GM12878 (cell line): ENCODE measurements around the gene KRT6B. TPM values are rescaled to one million over a fixed set of nuclear protein-coding genes. Genes with fewer than 3 reads are reported as not detected.
"Not testable (repeated sequence)": the region's sequence is repeated elsewhere in the genome, so short reads cannot be mapped to it uniquely, and the experiment has no call there.

Experiments used
- ATAC-seq: fragments of 200-7000 bp; cut with Tn5 transposase; 3 replicates; pipeline ENCODE4 v1.9.1; 2020; ENCODE audit warnings: mild to moderate bottlenecking, moderate library complexity
- BruUV-seq: library from RNA; stranded (reverse); fragments of 400-500 nt; replicated peaks from 2 replicates; lab custom pipeline; 2021; lab: Mats Ljungman, UMichigan
- CTCF ChIA-PET: fragments of 300-600 bp; sonication (Branson Sonifier 250); formaldehyde crosslinking; extraction: SDS; loops from one replicate; lab custom pipeline; 2021; ENCODE audit warnings: inconsistent platforms; lab: Yijun Ruan, JAX
- POLR2A ChIA-PET: fragments of 350-600 bp; formaldehyde crosslinking; extraction: SDS; loops from one replicate; lab custom pipeline; 2021; ENCODE audit warnings: inconsistent platforms; lab: Charles Lee
- RAD21 ChIA-PET: fragments of 300-600 bp; sonication (Branson Sonifier 250); formaldehyde crosslinking; loops from one replicate; lab custom pipeline; 2023; ENCODE audit warnings: antibody characterized with exemption; ENCODE audit not compliant: unreplicated experiment; lab: Charles Lee
- SMC1A ChIA-PET: fragments of 300-600 bp; sonication (Branson Sonifier 250); formaldehyde crosslinking; loops from one replicate; lab custom pipeline; 2023; ENCODE audit not compliant: unreplicated experiment, uncharacterized antibody; lab: Charles Lee
- DNase-seq: peaks from one replicate; pipeline ENCODE4 v3.0.0-alpha.2; 2011; ENCODE audit warnings: low read depth, low spot score
- FAIRE-seq: peaks from 3 replicates; lab custom pipeline; 2011; peaks lifted over from hg19 to GRCh38; lab: Jason Lieb, UNC
- H2AFZ ChIP-seq: 2 replicates; pipeline ENCODE4 v1.6.0; 2011; ENCODE audit warnings: low read depth, low read length, control low read depth; ENCODE audit not compliant: control insufficient read depth
- H3K27ac ChIP-seq: 2 replicates; pipeline ENCODE4 v1.5.1; 2011; ENCODE audit warnings: control low read depth; ENCODE audit not compliant: control insufficient read depth, insufficient read depth
- H3K27me3 ChIP-seq, 2 experiments: replicated peaks in 1 of 2; 2 replicates each; pipeline versions ENCODE4 v1.6.0 to v1.6.1; 2011; ENCODE audit warnings: low read length in 1 of 2; ENCODE audit not compliant: control insufficient read depth in 2 of 2, insufficient read depth in 2 of 2
- H3K36me3 ChIP-seq, 2 experiments: 2 replicates each; pipeline ENCODE4 v1.5.1; 2011; ENCODE audit warnings: low read length in 1 of 2; ENCODE audit not compliant: control insufficient read depth in 2 of 2, insufficient read depth in 2 of 2
- H3K4me1 ChIP-seq: 2 replicates; pipeline ENCODE4 v1.6.1; 2011; ENCODE audit warnings: mild to moderate bottlenecking, low read length, moderate library complexity, mixed read lengths; ENCODE audit not compliant: control insufficient read depth, insufficient read depth
- H3K4me2 ChIP-seq: 2 replicates; pipeline ENCODE4 v1.6.0; 2011; ENCODE audit warnings: control low read depth; ENCODE audit not compliant: control insufficient read depth, insufficient read depth
- H3K4me3 ChIP-seq: fragments of 200-600 bp; sonication (generic); 2 replicates; pipeline ENCODE4 v1.5.1; 2016
- H3K79me2 ChIP-seq: 2 replicates; pipeline ENCODE4 v1.6.0; 2011; ENCODE audit warnings: low read length; ENCODE audit not compliant: control insufficient read depth, insufficient read depth
- H3K9ac ChIP-seq: 2 replicates; pipeline ENCODE4 v1.8.0; 2011; ENCODE audit warnings: low read length, control low read depth, mixed read lengths; ENCODE audit not compliant: control insufficient read depth, insufficient read depth
- H3K9me3 ChIP-seq: replicated peaks from 3 replicates; pipeline ENCODE4 v1.5.1; 2011; ENCODE audit warnings: mild to moderate bottlenecking, low read length; ENCODE audit not compliant: control insufficient read depth, insufficient read depth
- H4K20me1 ChIP-seq: 2 replicates; pipeline ENCODE4 v1.6.0; 2011; ENCODE audit not compliant: control insufficient read depth, insufficient read depth
- ATF7 ChIP-seq: fragments of 450-650 bp; IDR thresholded peaks from 2 replicates; pipeline ENCODE4 v1.6.1; 2016; ENCODE audit warnings: low read depth, mild to moderate bottlenecking
- EP300 ChIP-seq, 2 experiments: fragments of 150-350 bp in 1 of 2; IDR thresholded peaks; 2 replicates each; pipeline ENCODE4 v1.6.1; 2011 to 2012; ENCODE audit warnings: low read depth in 2 of 2, low read length in 2 of 2, borderline replicate concordance in 1 of 2, improper control_type of control experiment in 1 of 2, inconsistent platforms in 1 of 2; ENCODE audit not compliant: control insufficient read depth in 1 of 2
- MEF2B ChIP-seq: fragments of 450-650 bp; IDR thresholded peaks from 2 replicates; pipeline ENCODE4 v1.6.1; 2018; ENCODE audit warnings: mild to moderate bottlenecking, moderate library complexity; ENCODE audit not compliant: partially characterized antibody, poor library complexity, severe bottlenecking
- NBN ChIP-seq: fragments of 450-650 bp; IDR thresholded peaks from 2 replicates; pipeline ENCODE4 v1.6.1; 2016
- RFX5 ChIP-seq: IDR thresholded peaks from 2 replicates; pipeline ENCODE4 v1.6.1; 2011; ENCODE audit warnings: low read depth, low read length, improper control_type of control experiment
- SMAD5 ChIP-seq: IDR thresholded peaks from 2 replicates; pipeline ENCODE4 v1.6.1; 2016; ENCODE audit warnings: antibody characterized with exemption, low read depth
- TBL1XR1 ChIP-seq: IDR thresholded peaks from 2 replicates; pipeline ENCODE4 v1.6.1; 2012; ENCODE audit warnings: low read depth, low read length, improper control_type of control experiment
- WRNIP1 ChIP-seq: IDR thresholded peaks from 2 replicates; pipeline ENCODE4 v1.6.1; 2011; ENCODE audit warnings: low read depth, low read length, improper control_type of control experiment, borderline replicate concordance
- ZNF622 ChIP-seq: fragments of 450-650 bp; IDR thresholded peaks from 2 replicates; pipeline ENCODE4 v1.6.1; 2017; ENCODE audit warnings: mild to moderate bottlenecking, inconsistent platforms
- WGBS: methylation state at CpG from one replicate; pipeline ENCODE4 v1.1.6; 2016; ENCODE audit warnings: low lambda C conversion rate; ENCODE audit not compliant: insufficient replicate concordance, insufficient coverage; ENCODE audit errors: missing lambda C conversion rate; 5-methylcytosine and 5-hydroxymethylcytosine counted together
- in situ Hi-C: fragments of 300-500 bp; cut with MboI; formaldehyde crosslinking; loops from 9 replicates; pipeline ENCODE4 v1.14.3; 2018; ENCODE audit warnings: mixed read lengths
- intact Hi-C: fragments of 100-400 bp; cut with micrococcal nuclease; formaldehyde crosslinking; loops from one replicate; pipeline ENCODE4 v1.14.2; 2022; ENCODE audit not compliant: unreplicated experiment
- polyA plus RNA-seq, 11 experiments: library from polyadenylated mRNA; depleted of rRNA in 4 of 11; unstranded in 6 of 11; stranded (reverse) in 5 of 11; fragments of >200 nt; fragmentation: Nextera tagmentation in 4 of 11; fragmentation: Illumina TruSeq in 1 of 11; extraction: Ambion mirVana in 4 of 11; extraction: Trizol in 1 of 11; gene quantifications; 1 replicate in 1 of 11; 2 replicates in 10 of 11; pipeline versions ENCODE4 v1.2.1 to v1.2.3, GENCODE V29; 2011 to 2016; ENCODE audit warnings: inconsistent platforms in 2 of 11, missing spikeins in 2 of 11, low read depth in 1 of 11
- total RNA-seq, 4 experiments: library from RNA; depleted of rRNA in 3 of 4; stranded (reverse); fragments of >200 nt in 3 of 4; fragmentation: Illumina TruSeq in 1 of 4; extraction: Trizol in 1 of 4; gene quantifications; 2 replicates each; pipeline versions ENCODE4 v1.2.1 to v1.2.3, GENCODE V29; 2013 to 2021
- TF ChIP-seq, protein P1 (sequence below): fragments of 150-350 bp; IDR thresholded peaks from 2 replicates; pipeline ENCODE4 v1.6.1; 2014; ENCODE audit warnings: mild to moderate bottlenecking, low read depth, low read length
- TF ChIP-seq, protein P2 (sequence below): fragments of 450-650 bp; IDR thresholded peaks from 2 replicates; pipeline ENCODE4 v1.6.1; 2017; ENCODE audit warnings: antibody characterized with exemption, mild to moderate bottlenecking, moderate library complexity

Gene KRT6B
- total and polyA plus RNA-seq, 10 of the 15 experiments (the other 5 are each of a cell fraction or from before 2014, with no cell fraction given): 0.07 TPM; not detected in 9

DNA sequence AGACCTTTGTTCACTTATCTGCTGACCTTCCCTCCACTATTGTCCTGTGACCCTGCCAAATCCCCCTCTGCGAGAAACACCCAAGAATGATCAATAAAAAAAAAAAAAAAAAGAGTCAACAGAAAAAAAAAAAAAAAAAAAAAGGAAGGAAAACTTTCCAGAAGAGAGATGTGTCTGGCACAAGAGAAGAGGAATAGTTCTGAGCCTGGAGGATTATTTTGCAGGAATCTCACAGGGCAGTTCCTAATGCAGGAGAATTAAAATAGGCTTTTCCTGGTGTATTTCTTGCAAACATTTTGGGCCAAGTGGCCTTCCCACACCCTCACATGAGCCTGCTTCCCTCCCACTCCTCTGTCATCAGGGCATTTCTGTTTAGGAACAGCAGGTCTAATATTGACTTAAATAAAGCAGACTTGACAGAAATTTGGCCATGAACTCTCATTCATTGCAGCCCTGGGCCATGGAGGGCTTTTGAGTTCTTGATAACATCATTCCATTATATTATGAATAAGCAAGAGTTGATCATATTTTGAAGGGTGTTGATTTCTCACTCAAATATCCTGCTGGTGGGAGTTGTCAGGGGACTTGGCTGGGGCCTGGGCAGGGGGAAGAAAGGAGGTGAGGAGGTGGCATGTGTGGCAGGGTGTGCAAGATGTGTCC is 41.2 kb downstream of the KRT6B start:
- in situ Hi-C loops, H3K9me3 ChIP-seq, DNase-seq, H2AFZ ChIP-seq, H3K27ac ChIP-seq, POLR2A ChIA-PET, BruUV-seq, CTCF ChIA-PET, ATAC-seq, H3K4me3 ChIP-seq, H3K4me1 ChIP-seq, RAD21 ChIA-PET, H3K79me2 ChIP-seq, H3K4me2 ChIP-seq, H3K27me3 ChIP-seq, intact Hi-C loops, H3K9ac ChIP-seq, H4K20me1 ChIP-seq, H3K36me3 ChIP-seq, SMC1A ChIA-PET: not testable (repeated sequence)
- WGBS: no CpG with 5 or more reads among the region's 1 CpG
- FAIRE-seq: peak; percentile 44

DNA sequence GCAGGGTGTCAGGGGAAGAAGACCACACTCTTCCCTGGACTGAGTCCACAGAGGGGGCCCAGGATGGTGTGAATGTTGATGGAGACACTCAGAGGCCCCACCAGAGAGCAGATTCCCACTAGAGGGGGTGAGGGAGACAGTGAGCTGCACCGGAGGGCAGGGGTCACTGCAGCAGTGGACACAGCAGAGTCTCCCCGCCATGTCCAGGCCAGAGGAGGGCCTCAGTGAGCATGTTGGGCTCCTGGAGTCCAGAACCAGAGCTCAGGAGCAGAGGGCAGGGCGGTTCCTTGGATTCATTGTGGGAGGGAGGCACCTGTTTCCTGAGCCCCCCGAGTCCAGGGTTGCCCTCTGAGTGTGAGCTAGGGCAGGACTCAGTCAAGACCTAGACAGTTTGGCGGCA is 44.0 kb downstream of the KRT6B start:
- WGBS: 4% methylated on average over 5 of the region's 5 CpGs
- no TSS peak for BruUV-seq
- intact Hi-C loops (no loop called here), in situ Hi-C loops (no loop called here)
- no peaks in the 10 kb centered on the region for H3K36me3 ChIP-seq
- H3K27me3 ChIP-seq: no peaks in the 10 kb centered on the region; a peak in 2 of 4 replicates
- DNase-seq (no peak), ATAC-seq (no peak), FAIRE-seq (no peak)
- ChIA-PET POLR2A (no interaction called here), CTCF (no interaction called here), RAD21 (no interaction called here), SMC1A (no interaction called here)
- H4K20me1 ChIP-seq: no peaks in the 10 kb centered on the region
- TF ChIP-seq WRNIP1: no peak
- TF ChIP-seq SMAD5: no peak
- no peak for TF ChIP-seq ZNF622
- TF ChIP-seq, protein P1, sequence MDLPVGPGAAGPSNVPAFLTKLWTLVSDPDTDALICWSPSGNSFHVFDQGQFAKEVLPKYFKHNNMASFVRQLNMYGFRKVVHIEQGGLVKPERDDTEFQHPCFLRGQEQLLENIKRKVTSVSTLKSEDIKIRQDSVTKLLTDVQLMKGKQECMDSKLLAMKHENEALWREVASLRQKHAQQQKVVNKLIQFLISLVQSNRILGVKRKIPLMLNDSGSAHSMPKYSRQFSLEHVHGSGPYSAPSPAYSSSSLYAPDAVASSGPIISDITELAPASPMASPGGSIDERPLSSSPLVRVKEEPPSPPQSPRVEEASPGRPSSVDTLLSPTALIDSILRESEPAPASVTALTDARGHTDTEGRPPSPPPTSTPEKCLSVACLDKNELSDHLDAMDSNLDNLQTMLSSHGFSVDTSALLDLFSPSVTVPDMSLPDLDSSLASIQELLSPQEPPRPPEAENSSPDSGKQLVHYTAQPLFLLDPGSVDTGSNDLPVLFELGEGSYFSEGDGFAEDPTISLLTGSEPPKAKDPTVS: no peak
- TF ChIP-seq NBN: no peak
- TF ChIP-seq TBL1XR1: no peak
- no peak for TF ChIP-seq RFX5
- no peak for TF ChIP-seq ATF7
- no peak for TF ChIP-seq MEF2B
- no peak for TF ChIP-seq EP300 (IDR thresholded peaks at IDR 0.05; ENCODE audit: borderline replicate concordance in 1 of 2, control insufficient read depth in 1 of 2, low read depth in 2 of 2, low read length in 2 of 2)
- TF ChIP-seq, protein P2, sequence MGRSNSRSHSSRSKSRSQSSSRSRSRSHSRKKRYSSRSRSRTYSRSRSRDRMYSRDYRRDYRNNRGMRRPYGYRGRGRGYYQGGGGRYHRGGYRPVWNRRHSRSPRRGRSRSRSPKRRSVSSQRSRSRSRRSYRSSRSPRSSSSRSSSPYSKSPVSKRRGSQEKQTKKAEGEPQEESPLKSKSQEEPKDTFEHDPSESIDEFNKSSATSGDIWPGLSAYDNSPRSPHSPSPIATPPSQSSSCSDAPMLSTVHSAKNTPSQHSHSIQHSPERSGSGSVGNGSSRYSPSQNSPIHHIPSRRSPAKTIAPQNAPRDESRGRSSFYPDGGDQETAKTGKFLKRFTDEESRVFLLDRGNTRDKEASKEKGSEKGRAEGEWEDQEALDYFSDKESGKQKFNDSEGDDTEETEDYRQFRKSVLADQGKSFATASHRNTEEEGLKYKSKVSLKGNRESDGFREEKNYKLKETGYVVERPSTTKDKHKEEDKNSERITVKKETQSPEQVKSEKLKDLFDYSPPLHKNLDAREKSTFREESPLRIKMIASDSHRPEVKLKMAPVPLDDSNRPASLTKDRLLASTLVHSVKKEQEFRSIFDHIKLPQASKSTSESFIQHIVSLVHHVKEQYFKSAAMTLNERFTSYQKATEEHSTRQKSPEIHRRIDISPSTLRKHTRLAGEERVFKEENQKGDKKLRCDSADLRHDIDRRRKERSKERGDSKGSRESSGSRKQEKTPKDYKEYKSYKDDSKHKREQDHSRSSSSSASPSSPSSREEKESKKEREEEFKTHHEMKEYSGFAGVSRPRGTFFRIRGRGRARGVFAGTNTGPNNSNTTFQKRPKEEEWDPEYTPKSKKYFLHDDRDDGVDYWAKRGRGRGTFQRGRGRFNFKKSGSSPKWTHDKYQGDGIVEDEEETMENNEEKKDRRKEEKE: no peak
- no peaks in the 10 kb centered on the region for H3K4me1 ChIP-seq
- no peak overlapping the region for H3K27ac ChIP-seq
- H2AFZ ChIP-seq: no peak overlapping the region
- no peak overlapping the region for H3K4me2 ChIP-seq
- no peaks in the 10 kb centered on the region for H3K79me2 ChIP-seq
- no peak overlapping the region for H3K9ac ChIP-seq
- no peak overlapping the region for H3K4me3 ChIP-seq
- no peaks in the 10 kb centered on the region for H3K9me3 ChIP-seq
